ENCODE measurements around the gene SLC4A1AP. TPM values are rescaled to one million over a fixed set of nuclear protein-coding genes. Genes with fewer than 3 reads are reported as not detected.

The SLC4A1AP gene
- total and polyA plus RNA-seq, 2 experiments from 2014 or later: 24.3 to 29.2 TPM

- ATAC-seq (no peak), DNase-seq (ENCODE audit: low spot score) (no peak)
These were observed 75.3 kb downstream of the SLC4A1AP start for GRCh38 chr2:27739058-27739373.

More at GRCh38 chr2:27739058-27739373, 75.3 kb downstream of the SLC4A1AP start:
- Histone ChIP-seq H3K27ac (ENCODE audit: low read depth) (no peak overlapping the region), H3K27me3 (ENCODE audit: insufficient read depth) (no peaks in the 10 kb centered on the region), H3F3A (replicated peaks; ENCODE audit: low read depth) (0 out of 2 replicates have a peak, but pooled peaks cover 11% of the 10 kb centered on the region), H3K79me2 (replicated peaks; ENCODE audit: insufficient read depth) (no peaks in the 10 kb centered on the region), H2AFZ (no peak overlapping the region), H3K36me3 (ENCODE audit: insufficient read depth) (no peaks in the 10 kb centered on the region), H3K9me2 (ENCODE audit: insufficient read depth) (0 out of 2 replicates have a peak, but pooled peaks cover 3% of the 10 kb centered on the region), H3K4me3 (no peak overlapping the region), H4K20me1 (replicated peaks; ENCODE audit: insufficient read depth) (no peaks in the 10 kb centered on the region), H3K4me2 (no peak overlapping the region), H3K4me1 (ENCODE audit: insufficient read depth) (peaks cover 17% of the 10 kb centered on the region)
- Mint-ChIP-seq H3K27ac (no peak overlapping the region), H3K4me1 (peaks cover 19% of the 10 kb centered on the region), H3K36me3 (ENCODE audit: low read depth) (peaks cover 2% of the 10 kb centered on the region; the same call in 2 of the 3 replicates), H3K27me3 (ENCODE audit: insufficient read depth, low read depth, poor library complexity) (peaks cover 7% of the 10 kb centered on the region), H3K9me3 (peaks cover 18% of the 10 kb centered on the region; the same call in 2 of the 3 replicates), H3K4me3 (no peak overlapping the region)
- TF ChIP-seq CTCF (conservative IDR thresholded peaks at IDR 0.05; ENCODE audit: low read depth in 2 of 2) (no peak), ZNF114 (CRISPR knock-in tag; IDR thresholded peaks at IDR 0.05) (no peak), NANOG (IDR thresholded peaks at IDR 0.05; ENCODE audit: borderline replicate concordance) (no peak), STAT1 (IDR thresholded peaks at IDR 0.05; ENCODE audit: unreplicated experiment) (no peak), ZNF331 (CRISPR knock-in tag; IDR thresholded peaks at IDR 0.05; ENCODE audit: low read depth) (no peak), EZH2phosphoT487 (IDR thresholded peaks at IDR 0.05; ENCODE audit: unreplicated experiment) (no peak), CREB1 (CRISPR knock-in tag; IDR thresholded peaks at IDR 0.05; ENCODE audit: low read depth) (no peak), ZNF462 (CRISPR knock-in tag; IDR thresholded peaks at IDR 0.05) (no peak)

Data from GM23338 (cell line).